Thyroid gland (tissue), 4 donors: ENCODE results near the gene TGOLN2. TPM values are rescaled to one million over a fixed set of nuclear protein-coding genes. Genes with fewer than 3 reads are reported as not detected.
A peak's percentile ranks its signal among the peaks of the same experiment; 100 is the strongest.

Experiments
- DNase-seq, 2 donors: peaks; one replicate each; pipeline ENCODE4 v3.0.0-alpha.2; 2019
- H3K27ac ChIP-seq, 3 donors: fragments of 200-600 bp; sonication (generic); 1 replicate in 2 of 3; 2 replicates in 1 of 3; pipeline ENCODE4 v1.5.1; 2016 to 2019; ENCODE audit warnings: mild to moderate bottlenecking in 1 of 3, moderate library complexity in 1 of 3
- H3K27me3 ChIP-seq: fragments of 200-600 bp; sonication (generic); one replicate; pipeline ENCODE4 v1.5.1; 2019
- H3K36me3 ChIP-seq, 2 donors: fragments of 200-600 bp; sonication (generic); one replicate each; pipeline ENCODE4 v1.5.1; 2016 to 2019
- H3K4me1 ChIP-seq, 2 donors: fragments of 200-600 bp; sonication (generic); one replicate each; pipeline ENCODE4 v1.5.1; 2017 to 2019
- H3K4me3 ChIP-seq, 3 donors: fragments of 200-600 bp; sonication (generic); replicated peaks in 1 of 3; 1 replicate in 2 of 3; 2 replicates in 1 of 3; pipeline ENCODE4 v1.5.1; 2016; ENCODE audit warnings: mild to moderate bottlenecking in 1 of 3
- H3K9me3 ChIP-seq: fragments of 200-600 bp; sonication (generic); one replicate; pipeline ENCODE4 v1.5.1; 2017
- CTCF ChIP-seq, 6 experiments: fragments of 200-600 bp in 3 of 6; fragments of 450-650 bp in 3 of 6; sonication (generic) in 3 of 6; IDR thresholded peaks; one replicate each; pipeline ENCODE4 v1.5.1; 2016 to 2019; ENCODE audit warnings: antibody characterized with exemption in 6 of 6, mild to moderate bottlenecking in 2 of 6, inconsistent platforms in 1 of 6, moderate library complexity in 1 of 6
- POLR2A ChIP-seq, 2 donors: fragments of 450-650 bp; IDR thresholded peaks; one replicate each; pipeline ENCODE4 v1.6.1; 2017; ENCODE audit warnings: antibody characterized with exemption in 2 of 2, mild to moderate bottlenecking in 2 of 2, moderate library complexity in 1 of 2
- WGBS, 2 donors: methylation state at CpG; one replicate each; pipeline ENCODE4 v1.1.5; 2017; 5-methylcytosine and 5-hydroxymethylcytosine counted together
- intact Hi-C: fragments of 100-400 bp; cut with DNase I; formaldehyde crosslinking; loops from one replicate; pipeline ENCODE4 v1.15.1; 2023
- total RNA-seq, 4 donors: library from RNA; depleted of rRNA; stranded (reverse); fragments of >200 nt; gene quantifications; one replicate each; pipeline ENCODE4 v1.2.3, GENCODE V29; 2016

Gene TGOLN2
- total RNA-seq, 4 donors from 2014 or later, result 146 to 207 (median 162) TPM

- Histone ChIP-seq H3K27ac (no peak overlapping the region), H3K4me1 (peaks cover 22 to 23% of the 10 kb centered on the region in 2 donors), H3K36me3 (peaks cover 0 to 5% of the 10 kb centered on the region in 2 donors), H3K4me3 (no peak overlapping the region), H3K27me3 (no peaks in the 10 kb centered on the region), H3K9me3 (no peaks in the 10 kb centered on the region)
- no peak for DNase-seq
- TF ChIP-seq POLR2A (IDR thresholded peaks at IDR 0.05) (no peak), CTCF (IDR thresholded peaks at IDR 0.05) (no peak)
- 80 to 89% methylated on average over 6 of the region's 6 CpGs for WGBS, 2 donors
- intact Hi-C loops, result loop anchor here (5.0 kb wide), 1 partner anchor 149 kb away; the partner anchor contains the start of gene TCF7L1
Measured at GRCh38 chr2:85281553-85281952, 46.2 kb downstream of the TGOLN2 start.

GRCh38 chr2:85278361-85278760, 49.4 kb downstream of the TGOLN2 start:
- intact Hi-C loops, result no loop called here
- Histone ChIP-seq H3K9me3 (no peaks in the 10 kb centered on the region), H3K4me1 (peaks cover 22 to 37% of the 10 kb centered on the region in 2 donors), H3K4me3 (no peak overlapping the region), H3K36me3 (no peaks in the 10 kb centered on the region), H3K27me3 (no peaks in the 10 kb centered on the region), H3K27ac (peak overlapping the region in 1 of 3 donors; percentile 29)
- 71% methylated on average over 2 of the region's 2 CpGs for WGBS, 2 donors
- DNase-seq, result no peak
- TF ChIP-seq POLR2A (IDR thresholded peaks at IDR 0.05) (no peak), CTCF (IDR thresholded peaks at IDR 0.05) (no peak)

- Histone ChIP-seq H3K4me3 (no peak overlapping the region), H3K27me3 (no peaks in the 10 kb centered on the region), H3K9me3 (no peaks in the 10 kb centered on the region), H3K27ac (peak overlapping the region in 2 of 3 donors; percentile 27 to 41), H3K36me3 (no peaks in the 10 kb centered on the region), H3K4me1 (peaks cover 30 to 44% of the 10 kb centered on the region in 2 donors)
- WGBS, 2 donors, result 50 to 64% methylated on average over 6 to 14 of the region's 15 CpGs
- no peak for TF ChIP-seq CTCF (IDR thresholded peaks at IDR 0.05)
- TF ChIP-seq POLR2A (IDR thresholded peaks at IDR 0.05), result no peak
- intact Hi-C loops, result no loop called here
- no peak for DNase-seq
Measured at GRCh38 chr2:85277416-85278158, 50.2 kb downstream of the TGOLN2 start.

GRCh38 chr2:85276571-85277118, 51.1 kb downstream of the TGOLN2 start:
- H3K4me3 ChIP-seq, result no peak overlapping the region
- intact Hi-C loops, result no loop called here
- TF ChIP-seq CTCF (IDR thresholded peaks at IDR 0.05), result no peak
- no peak for TF ChIP-seq POLR2A (IDR thresholded peaks at IDR 0.05)
- H3K27me3 ChIP-seq, result no peaks in the 10 kb centered on the region
- no peaks in the 10 kb centered on the region for H3K9me3 ChIP-seq
- H3K27ac ChIP-seq, result peak overlapping the region in 2 of 3 donors; percentile 1 to 27
- no peak for DNase-seq
- WGBS, 2 donors, result 64 to 78% methylated on average over 14 of the region's 14 CpGs
- H3K4me1 ChIP-seq, result peaks cover 32 to 47% of the 10 kb centered on the region in 2 donors
- H3K36me3 ChIP-seq, result no peaks in the 10 kb centered on the region

- Histone ChIP-seq H3K4me3 (no peak overlapping the region), H3K4me1 (peaks cover 32 to 47% of the 10 kb centered on the region in 2 donors), H3K27ac (peak overlapping the region in 1 of 3 donors; percentile 1), H3K9me3 (no peaks in the 10 kb centered on the region), H3K36me3 (no peaks in the 10 kb centered on the region), H3K27me3 (no peaks in the 10 kb centered on the region)
- 75 to 91% methylated on average over 9 of the region's 9 CpGs for WGBS, 2 donors
- intact Hi-C loops, result no loop called here
- no peak for DNase-seq
- no peak for TF ChIP-seq CTCF (IDR thresholded peaks at IDR 0.05)
Measured at GRCh38 chr2:85275984-85276540, 51.7 kb downstream of the TGOLN2 start.
